Measurements from ENCODE around the gene TEX55.

DNA sequence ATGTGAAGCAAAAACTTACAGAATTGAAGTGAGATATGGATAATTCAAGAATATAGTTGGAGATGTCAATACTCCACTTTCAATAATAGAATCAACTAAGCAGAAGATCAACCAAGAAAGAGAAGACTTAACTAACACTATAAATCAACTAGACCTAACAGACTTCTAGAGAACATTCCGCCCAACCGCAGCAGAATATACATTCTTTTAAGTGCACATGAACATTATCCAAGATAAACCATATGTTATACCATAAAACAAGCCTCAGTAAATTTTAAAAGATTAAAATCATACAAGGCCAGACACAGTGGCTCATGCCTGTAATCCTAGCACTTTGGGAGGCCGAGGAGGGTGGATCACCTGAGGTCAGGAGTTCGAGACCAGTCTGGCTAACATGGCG, 5.5 kb upstream of the TEX55 start:
- TF ChIP-seq CTCF (IDR thresholded peaks at IDR 0.05) = no peak
- no peak for TF ChIP-seq POLR2A (IDR thresholded peaks at IDR 0.05)

Data from lower leg skin (tissue), 3 donors.